RWPE1 (cell line): ENCODE results near the gene ATF3.
"Not testable (repeated sequence)": the region's sequence is repeated elsewhere in the genome, so short reads cannot be mapped to it uniquely, and the experiment has no call there.

ENCODE experiments used
- CTCF ChIA-PET: fragments of 350-600 bp; sonication (Branson Sonifier 250); formaldehyde crosslinking; extraction: SDS; loops from one replicate; lab custom pipeline; 2021; lab: Yijun Ruan, JAX
- POLR2A ChIA-PET: fragments of 400-600 bp; formaldehyde crosslinking; extraction: SDS; loops from one replicate; lab custom pipeline; 2020; ENCODE audit warnings: antibody characterized with exemption; ENCODE audit not compliant: low non-redundant PET; lab: Yijun Ruan, JAX
- DNase-seq: peaks from one replicate; pipeline ENCODE4 v3.0.0; 2012; ENCODE audit warnings: low spot score
- H3K27ac ChIP-seq: fragments of 450-650 bp; 2 replicates; pipeline ENCODE4 v1.5.1; 2017
- TF ChIP-seq, protein P1 (sequence below): fragments of 450-650 bp; conservative IDR thresholded peaks from 2 replicates; pipeline ENCODE4 v1.5.1; 2017; ENCODE audit warnings: low read depth, mild to moderate bottlenecking

The ATF3 gene

DNA sequence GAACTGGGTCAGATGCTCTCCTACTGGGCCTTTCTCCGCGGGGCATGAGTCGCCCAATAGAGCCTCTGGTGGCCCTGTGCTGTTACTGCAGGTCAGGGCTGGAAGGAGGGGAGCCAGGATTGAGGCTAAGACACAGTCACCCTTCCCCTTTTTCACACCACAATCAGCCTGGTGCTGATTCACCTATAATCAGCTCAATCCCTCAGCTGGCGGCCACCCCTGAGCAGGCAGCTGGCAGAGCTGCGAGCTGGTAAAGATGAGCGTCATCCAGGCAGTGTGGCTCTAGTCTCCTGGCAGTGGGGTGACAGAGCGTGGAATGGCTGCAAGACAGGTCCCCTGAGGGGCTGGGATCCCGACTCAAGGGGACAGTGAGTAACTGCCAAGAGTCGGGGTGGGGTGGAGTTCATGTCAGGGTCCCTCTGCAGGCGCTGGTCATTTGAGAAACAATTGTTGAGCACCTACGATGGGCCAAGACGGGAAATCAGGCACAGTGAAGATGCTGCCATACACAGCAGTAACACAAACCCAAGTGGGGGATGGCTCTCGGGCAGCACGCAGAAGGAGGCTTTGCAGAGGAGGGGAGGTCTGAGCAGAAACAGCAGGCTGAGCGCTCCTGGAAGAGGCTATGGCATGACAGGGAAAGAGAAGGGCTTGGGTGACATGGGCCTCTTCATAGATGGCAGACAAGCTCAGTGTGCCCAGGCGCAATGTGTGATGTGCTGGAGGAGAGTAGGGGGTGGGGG lies 21.8 kb downstream of the ATF3 start:
- ChIA-PET CTCF (interaction anchor here (0.6 to 0.7 kb wide), 3 partner anchors 106 to 1072 kb away, joined by 3 to 4 read pairs (median 3); no protein-coding TSS in a partner anchor), POLR2A (no interaction called here)
- no peak overlapping the region for H3K27ac ChIP-seq
- peak; percentile 62 for DNase-seq
- TF ChIP-seq, protein P1, sequence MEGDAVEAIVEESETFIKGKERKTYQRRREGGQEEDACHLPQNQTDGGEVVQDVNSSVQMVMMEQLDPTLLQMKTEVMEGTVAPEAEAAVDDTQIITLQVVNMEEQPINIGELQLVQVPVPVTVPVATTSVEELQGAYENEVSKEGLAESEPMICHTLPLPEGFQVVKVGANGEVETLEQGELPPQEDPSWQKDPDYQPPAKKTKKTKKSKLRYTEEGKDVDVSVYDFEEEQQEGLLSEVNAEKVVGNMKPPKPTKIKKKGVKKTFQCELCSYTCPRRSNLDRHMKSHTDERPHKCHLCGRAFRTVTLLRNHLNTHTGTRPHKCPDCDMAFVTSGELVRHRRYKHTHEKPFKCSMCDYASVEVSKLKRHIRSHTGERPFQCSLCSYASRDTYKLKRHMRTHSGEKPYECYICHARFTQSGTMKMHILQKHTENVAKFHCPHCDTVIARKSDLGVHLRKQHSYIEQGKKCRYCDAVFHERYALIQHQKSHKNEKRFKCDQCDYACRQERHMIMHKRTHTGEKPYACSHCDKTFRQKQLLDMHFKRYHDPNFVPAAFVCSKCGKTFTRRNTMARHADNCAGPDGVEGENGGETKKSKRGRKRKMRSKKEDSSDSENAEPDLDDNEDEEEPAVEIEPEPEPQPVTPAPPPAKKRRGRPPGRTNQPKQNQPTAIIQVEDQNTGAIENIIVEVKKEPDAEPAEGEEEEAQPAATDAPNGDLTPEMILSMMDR: no peak; the same call in 1 of the 2 replicates

DNA sequence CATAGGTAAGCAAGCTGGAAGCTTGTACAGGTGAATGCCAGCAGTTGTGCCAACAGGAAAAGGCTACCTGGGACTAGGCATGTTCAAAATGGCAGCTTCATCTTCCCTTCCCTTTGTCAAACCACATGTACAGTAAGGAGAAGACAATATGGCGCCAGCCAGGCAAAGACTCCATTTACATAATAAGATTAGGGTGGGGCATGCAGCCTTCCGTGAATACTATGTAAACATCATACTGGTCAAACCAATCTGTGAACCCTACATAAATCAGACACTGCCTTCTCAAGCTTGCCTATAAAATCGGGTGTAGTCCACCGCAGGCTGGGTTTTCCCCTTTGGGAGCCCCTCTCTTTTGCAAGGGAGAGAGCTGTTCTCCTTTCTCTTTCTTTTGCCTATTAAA lies 24.6 kb downstream of the ATF3 start:
- ChIA-PET POLR2A (no interaction called here), CTCF (no interaction called here)
- no peak overlapping the region for H3K27ac ChIP-seq
- TF ChIP-seq, protein P1: no peak
- no peak for DNase-seq

- no peak overlapping the region for H3K27ac ChIP-seq
- ChIA-PET CTCF (interaction anchor here (0.7 to 1.0 kb wide), 2 partner anchors 125 to 157 kb away, joined by 3 to 4 read pairs; no protein-coding TSS in a partner anchor), POLR2A (no interaction called here)
- TF ChIP-seq, protein P1: no peak
- DNase-seq: no peak
These were observed 25.7 kb downstream of the ATF3 start for GRCh38 chr1:212634252-212634651.

- H3K27ac ChIP-seq: no peak overlapping the region
- TF ChIP-seq, protein P1: no peak
- ChIA-PET CTCF (no interaction called here), POLR2A (no interaction called here)
- no peak for DNase-seq
These were observed 26.6 kb downstream of the ATF3 start for GRCh38 chr1:212635141-212635631.

GRCh38 chr1:212637902-212638301 lies 29.3 kb downstream of the ATF3 start:
- DNase-seq: no peak
- no peak overlapping the region for H3K27ac ChIP-seq
- CTCF ChIA-PET: no interaction called here
- POLR2A ChIA-PET: no interaction called here
- TF ChIP-seq, protein P1: no peak

GRCh38 chr1:212638492-212639151 lies 30.1 kb downstream of the ATF3 start:
- no peak for DNase-seq
- no peak overlapping the region for H3K27ac ChIP-seq
- POLR2A ChIA-PET: no interaction called here
- CTCF ChIA-PET: no interaction called here
- TF ChIP-seq, protein P1: no peak

DNA sequence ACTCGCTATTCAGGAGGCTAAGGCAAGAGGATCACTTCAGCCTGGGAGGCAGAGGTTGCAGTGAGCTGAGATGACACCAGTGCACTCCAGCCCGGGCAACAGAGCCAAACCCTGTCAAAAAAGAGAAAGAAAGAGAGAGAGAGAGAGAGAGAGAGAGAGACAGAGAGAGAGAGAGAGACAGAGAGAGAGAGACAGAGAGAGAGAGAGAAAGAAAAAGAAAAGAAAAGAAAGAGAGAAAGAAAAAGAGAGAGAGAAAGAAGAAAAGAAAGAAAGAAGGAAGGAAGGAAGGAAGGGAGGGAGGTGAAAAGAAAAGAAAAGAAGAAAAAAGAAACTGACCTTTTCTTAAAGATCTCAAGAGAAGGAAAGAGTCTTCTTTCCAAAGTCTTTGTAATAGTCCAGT lies 31.0 kb downstream of the ATF3 start:
- H3K27ac ChIP-seq, DNase-seq, POLR2A ChIA-PET: not testable (repeated sequence)
- CTCF ChIA-PET: interaction anchor here (0.7 kb wide), 1 partner anchor 604 kb away, joined by 5 read pairs; the partner anchor contains the start of gene DTL
